GM13977 (cell line): ENCODE data around the gene SHQ1.

ENCODE experiments used
- DNase-seq: peaks from one replicate; pipeline ENCODE4 v3.0.0; 2012; ENCODE audit warnings: low spot score
- CTCF ChIP-seq: IDR thresholded peaks from 2 replicates; pipeline ENCODE4 v1.5.1; 2012; ENCODE audit warnings: mild to moderate bottlenecking, control low read depth; ENCODE audit not compliant: insufficient read depth; ENCODE audit errors: extremely low read depth, missing control alignments
- in situ Hi-C: fragments of 300-500 bp; cut with MboI; formaldehyde crosslinking; loops from one replicate; pipeline ENCODE4 v1.12.0; 2022; ENCODE audit warnings: low sequenced_read_pairs, low pct_unique_long_range_greater_than_20kb, mixed read lengths, inconsistent platforms; ENCODE audit not compliant: unreplicated experiment

SHQ1 gene

GRCh38 chr3:72848703-72849081, 447 bp upstream of the SHQ1 start:
- TF ChIP-seq CTCF = no peak
- in situ Hi-C loops = no loop called here
- DNase-seq = peak; percentile 52

GRCh38 chr3:72847282-72847681, 963 bp downstream of the SHQ1 start:
- no peak for DNase-seq
- in situ Hi-C loops = no loop called here
- no peak for TF ChIP-seq CTCF

- no peak for DNase-seq
- in situ Hi-C loops = no loop called here
- no peak for TF ChIP-seq CTCF
Observed at GRCh38 chr3:72846166-72846565, 2.1 kb downstream of the SHQ1 start.

GRCh38 chr3:72844436-72844993, 3.7 kb downstream of the SHQ1 start:
- TF ChIP-seq CTCF = no peak
- DNase-seq = peak; percentile 45
- in situ Hi-C loops = no loop called here

- TF ChIP-seq CTCF = no peak
- no peak for DNase-seq
- in situ Hi-C loops = no loop called here
Observed at GRCh38 chr3:72839057-72839456, 9.2 kb downstream of the SHQ1 start.

- in situ Hi-C loops = no loop called here
- DNase-seq = no peak
- TF ChIP-seq CTCF = no peak
Observed at GRCh38 chr3:72836923-72837322, 11.3 kb downstream of the SHQ1 start.

- TF ChIP-seq CTCF = no peak
- no peak for DNase-seq
- in situ Hi-C loops = no loop called here
Observed at GRCh38 chr3:72836416-72836815, 11.8 kb downstream of the SHQ1 start.
